ENCODE results near the gene SLC16A11. TPM values are rescaled to one million over a fixed set of nuclear protein-coding genes. Genes with fewer than 3 reads are reported as not detected.

The SLC16A11 gene
- polyA plus RNA-seq, 1 donor = 0.94 TPM

- DNase-seq = no peak
- no CpG with 5 or more reads among the region's 43 CpGs for WGBS (ENCODE audit: insufficient coverage, low lambda C conversion rate)
- Histone ChIP-seq H3K4me1 (ENCODE audit: control insufficient read depth, insufficient read depth, low read length) (peaks cover 50% of the 10 kb centered on the region), H3K27me3 (ENCODE audit: control insufficient read depth, insufficient read depth, low read length) (peaks cover 41% of the 10 kb centered on the region), H3K9me3 (ENCODE audit: control insufficient read depth, low read depth, low read length) (peaks cover 17% of the 10 kb centered on the region), H3K4me3 (ENCODE audit: low read length) (no peak overlapping the region), H3K27ac (ENCODE audit: low read length) (no peak overlapping the region), H3K36me3 (ENCODE audit: control insufficient read depth, insufficient read depth, low read length) (no peaks in the 10 kb centered on the region)
These were observed 2.0 kb downstream of the SLC16A11 start for GRCh38 chr17:7041607-7042500.

- WGBS (ENCODE audit: insufficient coverage, low lambda C conversion rate) = no CpG with 5 or more reads among the region's 5 CpGs
- Histone ChIP-seq H3K27ac (ENCODE audit: low read length) (no peak overlapping the region), H3K9me3 (ENCODE audit: control insufficient read depth, low read depth, low read length) (peaks cover 17% of the 10 kb centered on the region), H3K4me1 (ENCODE audit: control insufficient read depth, insufficient read depth, low read length) (peaks cover 41% of the 10 kb centered on the region), H3K27me3 (ENCODE audit: control insufficient read depth, insufficient read depth, low read length) (peaks cover 36% of the 10 kb centered on the region), H3K4me3 (ENCODE audit: low read length) (no peak overlapping the region), H3K36me3 (ENCODE audit: control insufficient read depth, insufficient read depth, low read length) (no peaks in the 10 kb centered on the region)
- no peak for DNase-seq
These were observed 4.1 kb downstream of the SLC16A11 start for GRCh38 chr17:7039832-7040231.

GRCh38 chr17:7038025-7038862 lies 5.6 kb downstream of the SLC16A11 start:
- no peak overlapping the region for H3K4me3 ChIP-seq (ENCODE audit: low read length)
- DNase-seq = no peak
- peaks cover 20% of the 10 kb centered on the region for H3K27me3 ChIP-seq (ENCODE audit: control insufficient read depth, insufficient read depth, low read length)
- H3K4me1 ChIP-seq (ENCODE audit: control insufficient read depth, insufficient read depth, low read length) = peaks cover 33% of the 10 kb centered on the region
- peaks cover 9% of the 10 kb centered on the region for H3K9me3 ChIP-seq (ENCODE audit: control insufficient read depth, low read depth, low read length)
- H3K36me3 ChIP-seq (ENCODE audit: control insufficient read depth, insufficient read depth, low read length) = no peaks in the 10 kb centered on the region
- H3K27ac ChIP-seq (ENCODE audit: low read length) = no peak overlapping the region
- no CpG with 5 or more reads among the region's 19 CpGs for WGBS (ENCODE audit: insufficient coverage, low lambda C conversion rate)

GRCh38 chr17:7035591-7036368 lies 8.1 kb downstream of the SLC16A11 start, which contains the start of gene SLC16A13:
TSS of gene SLC16A13 (plus strand) at chr17:7036015. CDS start at chr17:7036383, 368 bp downstream.
- Histone ChIP-seq H3K36me3 (ENCODE audit: control insufficient read depth, insufficient read depth, low read length) (no peaks in the 10 kb centered on the region), H3K9me3 (ENCODE audit: control insufficient read depth, low read depth, low read length) (no peaks in the 10 kb centered on the region), H3K27me3 (ENCODE audit: control insufficient read depth, insufficient read depth, low read length) (no peaks in the 10 kb centered on the region), H3K4me3 (ENCODE audit: low read length) (peak within 1 kb of the TSS; percentile 96), H3K27ac (ENCODE audit: low read length) (peak within 1 kb of the TSS; percentile 87), H3K4me1 (ENCODE audit: control insufficient read depth, insufficient read depth, low read length) (peaks cover 21% of the 10 kb centered on the region)
- no CpG with 5 or more reads among the region's 52 CpGs for WGBS (ENCODE audit: insufficient coverage, low lambda C conversion rate)
- DNase-seq = peak; percentile 99

DNA sequence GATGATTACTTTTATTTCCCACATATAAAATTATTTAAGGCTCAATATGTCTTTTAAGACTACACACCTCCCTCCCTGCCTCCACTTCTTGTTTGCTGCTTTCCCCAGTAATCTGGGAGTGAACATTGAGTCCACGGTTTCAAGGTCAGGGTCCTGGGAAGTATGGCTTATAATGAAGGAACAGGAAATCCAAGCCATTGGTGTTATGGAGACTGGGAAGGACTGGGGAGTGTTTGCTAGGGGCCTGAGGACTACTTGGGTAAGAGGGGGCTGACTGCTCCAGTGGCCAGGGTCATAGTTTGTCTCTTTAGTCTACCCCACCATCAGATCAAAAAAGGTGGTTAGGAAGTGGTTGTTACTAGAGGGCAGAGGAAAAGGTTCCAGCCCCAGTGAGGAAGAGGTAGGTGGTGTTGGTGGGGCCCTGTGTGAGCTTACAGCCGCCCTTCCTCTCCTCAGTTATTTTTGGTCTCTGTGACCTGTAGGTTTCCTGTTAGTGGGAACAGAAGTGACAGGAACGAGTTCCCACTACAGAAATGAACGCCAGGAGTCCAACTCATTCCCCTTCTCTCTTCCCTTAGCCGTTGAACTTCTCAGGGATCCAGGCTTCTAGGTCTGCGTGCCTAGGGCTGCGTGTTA lies 8.8 kb downstream of the SLC16A11 start:
- Histone ChIP-seq H3K27ac (ENCODE audit: low read length) (peak overlapping the region; percentile 87), H3K36me3 (ENCODE audit: control insufficient read depth, insufficient read depth, low read length) (no peaks in the 10 kb centered on the region), H3K27me3 (ENCODE audit: control insufficient read depth, insufficient read depth, low read length) (no peaks in the 10 kb centered on the region), H3K4me1 (ENCODE audit: control insufficient read depth, insufficient read depth, low read length) (peaks cover 21% of the 10 kb centered on the region), H3K9me3 (ENCODE audit: control insufficient read depth, low read depth, low read length) (no peaks in the 10 kb centered on the region), H3K4me3 (ENCODE audit: low read length) (peak overlapping the region; percentile 96)
- WGBS (ENCODE audit: insufficient coverage, low lambda C conversion rate) = no CpG with 5 or more reads among the region's 7 CpGs
- peak in 1 of 2 donors; percentile 77 for DNase-seq

DNA sequence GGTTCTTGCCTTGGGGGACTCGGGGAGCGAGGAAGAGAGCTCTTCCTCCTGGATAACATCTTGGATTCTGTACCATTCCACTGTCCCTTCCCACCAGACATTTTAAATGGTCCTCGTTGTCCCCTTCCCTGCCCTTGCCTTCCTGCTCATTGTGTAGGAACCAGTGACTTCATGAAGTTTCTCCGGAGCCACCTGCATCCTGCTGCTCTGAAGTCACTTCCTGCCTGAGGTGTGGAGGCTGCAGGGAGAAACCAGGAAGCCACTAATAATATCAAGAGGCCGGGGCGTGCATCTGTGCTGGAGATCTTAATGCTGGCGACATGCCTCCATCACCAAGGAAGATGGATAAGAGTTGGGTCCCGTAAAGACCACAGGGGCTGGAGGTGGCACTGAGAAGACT lies 14.2 kb downstream of the SLC16A11 start:
- DNase-seq = no peak
- no peaks in the 10 kb centered on the region for H3K27me3 ChIP-seq (ENCODE audit: control insufficient read depth, insufficient read depth, low read length)
- no peak overlapping the region for H3K4me3 ChIP-seq (ENCODE audit: low read length)
- WGBS (ENCODE audit: insufficient coverage, low lambda C conversion rate) = no CpG with 5 or more reads among the region's 8 CpGs
- no peak overlapping the region for H3K27ac ChIP-seq (ENCODE audit: low read length)
- H3K9me3 ChIP-seq (ENCODE audit: control insufficient read depth, low read depth, low read length) = no peaks in the 10 kb centered on the region
- H3K36me3 ChIP-seq (ENCODE audit: control insufficient read depth, insufficient read depth, low read length) = no peaks in the 10 kb centered on the region
- no peaks in the 10 kb centered on the region for H3K4me1 ChIP-seq (ENCODE audit: control insufficient read depth, insufficient read depth, low read length)

DNA sequence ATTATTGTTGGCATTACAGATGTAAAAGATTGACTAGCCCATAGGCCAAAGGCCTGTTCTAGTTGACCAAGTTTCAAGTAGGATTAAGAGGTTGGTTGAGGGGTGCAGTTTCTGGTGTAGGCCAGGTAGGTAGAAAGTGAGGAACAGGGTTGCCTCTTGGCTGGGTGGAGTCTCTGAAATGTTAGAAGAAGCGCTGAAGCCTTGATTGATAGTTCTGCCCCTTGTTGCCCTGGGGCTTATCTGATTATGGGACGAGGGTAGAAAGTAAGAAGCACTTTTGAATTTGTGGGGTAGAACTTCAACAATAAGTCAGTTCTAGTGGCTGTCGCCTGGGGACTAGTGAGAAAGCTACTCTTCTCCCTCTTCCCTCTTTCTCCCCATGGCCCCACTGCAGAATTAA lies 14.8 kb downstream of the SLC16A11 start:
- no peaks in the 10 kb centered on the region for H3K36me3 ChIP-seq (ENCODE audit: control insufficient read depth, insufficient read depth, low read length)
- no peaks in the 10 kb centered on the region for H3K4me1 ChIP-seq (ENCODE audit: control insufficient read depth, insufficient read depth, low read length)
- WGBS (ENCODE audit: insufficient coverage, low lambda C conversion rate) = no CpG with 5 or more reads among the region's 3 CpGs
- peaks cover 1% of the 10 kb centered on the region for H3K27me3 ChIP-seq (ENCODE audit: control insufficient read depth, insufficient read depth, low read length)
- H3K9me3 ChIP-seq (ENCODE audit: control insufficient read depth, low read depth, low read length) = peaks cover under 1% of the 10 kb centered on the region
- no peak overlapping the region for H3K4me3 ChIP-seq (ENCODE audit: low read length)
- H3K27ac ChIP-seq (ENCODE audit: low read length) = no peak overlapping the region
- DNase-seq = no peak

GRCh38 chr17:7027335-7027734 lies 16.6 kb downstream of the SLC16A11 start:
- no peaks in the 10 kb centered on the region for H3K36me3 ChIP-seq (ENCODE audit: control insufficient read depth, insufficient read depth, low read length)
- no peak overlapping the region for H3K27ac ChIP-seq (ENCODE audit: low read length)
- peaks cover 6% of the 10 kb centered on the region for H3K9me3 ChIP-seq (ENCODE audit: control insufficient read depth, low read depth, low read length)
- no peak overlapping the region for H3K4me3 ChIP-seq (ENCODE audit: low read length)
- H3K27me3 ChIP-seq (ENCODE audit: control insufficient read depth, insufficient read depth, low read length) = peaks cover 19% of the 10 kb centered on the region
- H3K4me1 ChIP-seq (ENCODE audit: control insufficient read depth, insufficient read depth, low read length) = peaks cover 8% of the 10 kb centered on the region
- WGBS (ENCODE audit: insufficient coverage, low lambda C conversion rate) = no CpG with 5 or more reads among the region's 13 CpGs
- no peak for DNase-seq

- peaks cover 26% of the 10 kb centered on the region for H3K27me3 ChIP-seq (ENCODE audit: control insufficient read depth, insufficient read depth, low read length)
- peaks cover 6% of the 10 kb centered on the region for H3K9me3 ChIP-seq (ENCODE audit: control insufficient read depth, low read depth, low read length)
- no peaks in the 10 kb centered on the region for H3K36me3 ChIP-seq (ENCODE audit: control insufficient read depth, insufficient read depth, low read length)
- H3K4me1 ChIP-seq (ENCODE audit: control insufficient read depth, insufficient read depth, low read length) = peaks cover 15% of the 10 kb centered on the region
- no peak for DNase-seq
- 73% methylated on average over 3 of the region's 29 CpGs for WGBS (ENCODE audit: insufficient coverage, low lambda C conversion rate)
- no peak overlapping the region for H3K4me3 ChIP-seq (ENCODE audit: low read length)
- H3K27ac ChIP-seq (ENCODE audit: low read length) = no peak overlapping the region
These were observed 17.3 kb downstream of the SLC16A11 start for GRCh38 chr17:7026471-7027115.
